Smooth muscle cell (in vitro differentiated cells): ENCODE results near the gene MRPL55. TPM values are rescaled to one million over a fixed set of nuclear protein-coding genes. Genes with fewer than 3 reads are reported as not detected.
A peak's percentile ranks its signal among the peaks of the same experiment; 100 is the strongest.

ENCODE experiments used
- DNase-seq: peaks from one replicate; lab custom pipeline; 2025; ENCODE audit not compliant: unreplicated experiment; lab: John Stamatoyannopoulos, UW
- H2AFZ ChIP-seq: fragments of 200-600 bp; sonication (generic); 2 replicates; pipeline ENCODE4 v1.6.0; 2016; ENCODE audit warnings: antibody characterized with exemption, low read depth, mild to moderate bottlenecking
- H3F3A ChIP-seq: fragments of 200-600 bp; sonication (generic); 2 replicates; pipeline ENCODE4 v1.6.0; 2017; ENCODE audit warnings: antibody characterized with exemption, low read depth
- H3K27ac ChIP-seq: fragments of 200-600 bp; sonication (generic); 2 replicates; pipeline ENCODE4 v1.5.1; 2016; ENCODE audit warnings: low read depth, mild to moderate bottlenecking
- H3K27me3 ChIP-seq: fragments of 200-600 bp; sonication (generic); 2 replicates; pipeline ENCODE4 v1.6.1; 2016; ENCODE audit warnings: low read depth, mild to moderate bottlenecking
- H3K36me3 ChIP-seq: fragments of 200-600 bp; sonication (generic); 2 replicates; pipeline ENCODE4 v1.5.1; 2016; ENCODE audit warnings: low read depth
- H3K4me1 ChIP-seq: fragments of 200-600 bp; sonication (generic); 2 replicates; pipeline ENCODE4 v1.5.1; 2016; ENCODE audit warnings: low read depth
- H3K4me2 ChIP-seq: fragments of 200-600 bp; sonication (generic); 2 replicates; pipeline ENCODE4 v1.6.0; 2016; ENCODE audit warnings: mild to moderate bottlenecking
- H3K4me3 ChIP-seq: fragments of 200-600 bp; sonication (generic); 2 replicates; pipeline ENCODE4 v1.5.1; 2016; ENCODE audit warnings: mild to moderate bottlenecking
- H3K79me2 ChIP-seq: fragments of 200-600 bp; sonication (generic); 2 replicates; pipeline ENCODE4 v1.6.0; 2016; ENCODE audit warnings: low read depth, mild to moderate bottlenecking
- H3K9ac ChIP-seq: fragments of 200-600 bp; sonication (generic); 2 replicates; pipeline ENCODE4 v1.6.0; 2016; ENCODE audit warnings: low read depth
- H3K9me3 ChIP-seq: fragments of 200-600 bp; sonication (generic); replicated peaks from 2 replicates; pipeline ENCODE4 v1.5.1; 2016; ENCODE audit warnings: low read depth
- H4K20me1 ChIP-seq: fragments of 200-600 bp; sonication (generic); 2 replicates; pipeline ENCODE4 v1.6.0; 2016; ENCODE audit warnings: low read depth
- CTCF ChIP-seq: fragments of 200-600 bp; sonication (generic); IDR thresholded peaks from 2 replicates; pipeline ENCODE4 v1.5.1; 2017; ENCODE audit warnings: borderline replicate concordance, mild to moderate bottlenecking, antibody characterized with exemption; ENCODE audit not compliant: insufficient read depth, poor library complexity, severe bottlenecking
- WGBS: methylation state at CpG from one replicate; pipeline ENCODE4 v1.1.7; 2016; ENCODE audit warnings: low lambda C conversion rate; 5-methylcytosine and 5-hydroxymethylcytosine counted together
- microRNA-seq: library from miRNA; unstranded; fragments of <30 nt; microRNA quantifications from one replicate; pipeline ENCODE4, GENCODE V29; 2016; ENCODE audit warnings: borderline number of aligned reads
- polyA plus RNA-seq: library from polyadenylated mRNA; unstranded; fragments of >200 nt; fragmentation: Nextera tagmentation; extraction: Ambion mirVana; gene quantifications from 2 replicates; pipeline ENCODE4 v1.2.1, GENCODE V29; 2016
- small RNA-seq: library from RNA; depleted of rRNA; stranded (forward); fragments of <200 nt; gene quantifications from one replicate; pipeline ENCODE3, GENCODE V24; 2014
- total RNA-seq: library from RNA; depleted of rRNA; stranded (reverse); fragments of >200 nt; gene quantifications from 2 replicates; pipeline ENCODE4 v1.2.3, GENCODE V29; 2014

The MRPL55 gene
- total and polyA plus RNA-seq, 2 experiments from 2014 or later = 83.4 to 178 TPM

- no peaks in the 10 kb centered on the region for H3K9me3 ChIP-seq
- H3F3A ChIP-seq = no peaks in the 10 kb centered on the region
- H3K4me2 ChIP-seq = no peak overlapping the region
- H3K27ac ChIP-seq = no peak overlapping the region
- no peaks in the 10 kb centered on the region for H3K79me2 ChIP-seq
- H3K27me3 ChIP-seq = peaks cover 58% of the 10 kb centered on the region
- H3K4me1 ChIP-seq = peaks cover 7% of the 10 kb centered on the region
- no peaks in the 10 kb centered on the region for H4K20me1 ChIP-seq
- H3K36me3 ChIP-seq = no peaks in the 10 kb centered on the region
- TF ChIP-seq CTCF = no peak
- WGBS = 57% methylated on average over 15 of the region's 18 CpGs
- no peak overlapping the region for H2AFZ ChIP-seq
- DNase-seq = no peak
- H3K4me3 ChIP-seq = no peak overlapping the region
- no peak overlapping the region for H3K9ac ChIP-seq
These were observed 50.7 kb downstream of the MRPL55 start for GRCh38 chr1:228058172-228058948.

Small RNA genes within 50 kb of the gene (microRNA-seq; reads per million reads assigned to microRNA genes)
- gene MIR3620 = 9.9 reads per million, percentile 13 among the genes with 10 or more reads in this experiment

Small RNA genes within 50 kb of the gene (small RNA-seq; reads per million reads assigned to genes)
- gene AL359510.1 = not detected

Other genes starting within 250 kb of the MRPL55 start
- 1.1 and 2.6 TPM in 2 replicates for gene WNT9A, start 161.4 kb downstream of the MRPL55 start, total RNA-seq
- gene WNT9A, start 161.4 kb downstream of the MRPL55 start, polyA plus RNA-seq = 0.03 and 0.76 TPM in 2 replicates
- gene WNT3A, start 102.3 kb downstream of the MRPL55 start, total RNA-seq = 0.13 TPM in 1 of 2 replicates, not detected in the other
- gene WNT3A, start 102.3 kb downstream of the MRPL55 start, polyA plus RNA-seq = not detected in 2 replicates
- 209 and 237 TPM in 2 replicates for gene ARF1, start 26.6 kb downstream of the MRPL55 start, total RNA-seq
- 615 and 698 TPM in 2 replicates for gene ARF1, start 26.6 kb downstream of the MRPL55 start, polyA plus RNA-seq
- gene C1orf35, start 6.0 kb downstream of the MRPL55 start, total RNA-seq = 5.2 and 7.6 TPM in 2 replicates
- 18.7 and 31.1 TPM in 2 replicates for gene C1orf35, start 6.0 kb downstream of the MRPL55 start, polyA plus RNA-seq
- gene GUK1, start 31.0 kb upstream of the MRPL55 start, total RNA-seq = 165 and 205 TPM in 2 replicates
- 460 and 465 TPM in 2 replicates for gene GUK1, start 31.0 kb upstream of the MRPL55 start, polyA plus RNA-seq
- 0.13 TPM in 1 of 2 replicates, not detected in the other for gene GJC2, start 40.6 kb upstream of the MRPL55 start, total RNA-seq
- 0.29 and 0.63 TPM in 2 replicates for gene GJC2, start 40.6 kb upstream of the MRPL55 start, polyA plus RNA-seq
- 1.8 and 1.9 TPM in 2 replicates for gene IBA57, start 56.5 kb upstream of the MRPL55 start, total RNA-seq
- gene IBA57, start 56.5 kb upstream of the MRPL55 start, polyA plus RNA-seq = 1.6 and 3.9 TPM in 2 replicates
- 10.6 and 15.1 TPM in 2 replicates for gene OBSCN, start 98.7 kb upstream of the MRPL55 start, total RNA-seq
- 3.8 and 10.7 TPM in 2 replicates for gene OBSCN, start 98.7 kb upstream of the MRPL55 start, polyA plus RNA-seq